Activated T-cell treated with anti-CD3 and anti-CD28 coated beads for 4 hours (primary cell): ENCODE measurements around the gene NAIP.
"Not testable (repeated sequence)": the region's sequence is repeated elsewhere in the genome, so short reads cannot be mapped to it uniquely, and the experiment has no call there.

Source experiments
- DNase-seq: peaks from one replicate; pipeline ENCODE4 v3.0.0-alpha.2; 2020

Gene NAIP

GRCh38 chr5:71025289-71025953 lies at the start of gene NAIP:
Gene NAIP (minus strand): TSS chr5:71025339. CDS start chr5:71012915, 12,424 bp downstream.
- not testable (repeated sequence) for DNase-seq

- DNase-seq = not testable (repeated sequence)
These were observed 42.3 kb upstream of the NAIP start, which contains the start of gene GTF2H2 for GRCh38 chr5:71067262-71067928. Gene GTF2H2 (minus strand): TSS chr5:71067676. CDS start chr5:71062763, 4,913 bp downstream.

- DNase-seq = not testable (repeated sequence)
These were observed 36.2 kb upstream of the NAIP start for GRCh38 chr5:71061322-71061721.

GRCh38 chr5:71059426-71059825 lies 34.3 kb upstream of the NAIP start:
- not testable (repeated sequence) for DNase-seq

GRCh38 chr5:71044808-71045207 lies 19.7 kb upstream of the NAIP start:
- DNase-seq = not testable (repeated sequence)

GRCh38 chr5:71044128-71044527 lies 19.0 kb upstream of the NAIP start:
- not testable (repeated sequence) for DNase-seq

- DNase-seq = not testable (repeated sequence)
These were observed 6.1 kb upstream of the NAIP start for GRCh38 chr5:71031046-71031776.

GRCh38 chr5:71020643-71021042 lies 4.5 kb downstream of the NAIP start:
- not testable (repeated sequence) for DNase-seq

- DNase-seq = not testable (repeated sequence)
These were observed 6.6 kb downstream of the NAIP start for GRCh38 chr5:71018376-71019005.

GRCh38 chr5:71014176-71014575 lies 11.0 kb downstream of the NAIP start:
- no peak for DNase-seq

- no peak for DNase-seq
These were observed 11.6 kb downstream of the NAIP start for GRCh38 chr5:71013575-71013974.

GRCh38 chr5:71011194-71011792 lies 13.8 kb downstream of the NAIP start:
- no peak for DNase-seq

GRCh38 chr5:71006983-71007382 lies 18.2 kb downstream of the NAIP start:
- DNase-seq = not testable (repeated sequence)

GRCh38 chr5:70984882-70985281 lies 40.3 kb downstream of the NAIP start:
- not testable (repeated sequence) for DNase-seq

GRCh38 chr5:70967220-70967619 lies 57.9 kb downstream of the NAIP start:
- DNase-seq = not testable (repeated sequence)

- DNase-seq = not testable (repeated sequence)
These were observed 60.6 kb downstream of the NAIP start for GRCh38 chr5:70964531-70964930.

- not testable (repeated sequence) for DNase-seq
These were observed 72.1 kb downstream of the NAIP start for GRCh38 chr5:70953068-70953467.

- not testable (repeated sequence) for DNase-seq
These were observed 92.6 kb downstream of the NAIP start for GRCh38 chr5:70932560-70932959.

- DNase-seq = not testable (repeated sequence)
These were observed 93.3 kb downstream of the NAIP start for GRCh38 chr5:70931709-70932368.

GRCh38 chr5:70925211-70925562 lies 100.0 kb downstream of the NAIP start:
- not testable (repeated sequence) for DNase-seq
